ENCODE measurements around the gene EIF2A. TPM values are rescaled to one million over a fixed set of nuclear protein-coding genes. Genes with fewer than 3 reads are reported as not detected.

The EIF2A gene
- total RNA-seq, 3 donors from 2014 or later (not counting 1 experiment from before 2014, with no cell fraction given) = 102 to 124 (median 108) TPM

GRCh38 chr3:150610785-150611184, 64.2 kb downstream of the EIF2A start:
- ATAC-seq = no peak
- Histone ChIP-seq H3K4me3 (ENCODE audit: low read length) (no peak overlapping the region), H3K9me3 (ENCODE audit: control insufficient read depth, insufficient read depth, low read length) (no peaks in the 10 kb centered on the region), H3K27ac (ENCODE audit: low read length) (no peak overlapping the region), H3K27me3 (ENCODE audit: control insufficient read depth, insufficient read depth, low read length) (no peaks in the 10 kb centered on the region), H3K36me3 (ENCODE audit: control insufficient read depth, insufficient read depth, low read length) (peaks cover 11% of the 10 kb centered on the region), H3K4me1 (ENCODE audit: control insufficient read depth, insufficient read depth, low read length) (peaks cover 32% of the 10 kb centered on the region)
- DNase-seq = no peak
- H3K4me1 Mint-ChIP-seq = peaks cover 75 to 83% of the 10 kb centered on the region in 2 donors
- H3K4me3 Mint-ChIP-seq = peak overlapping the region; percentile 55
- peak overlapping the region; percentile 88 to 98 for H3K27ac Mint-ChIP-seq
- TF ChIP-seq CTCF (IDR thresholded peaks at IDR 0.05) = no peak
- WGBS (ENCODE audit: insufficient coverage) = no CpG with 5 or more reads among the region's 1 CpG
- intact Hi-C loops (cut with micrococcal nuclease) = no loop called here
- no peaks in the 10 kb centered on the region for H3K36me3 Mint-ChIP-seq
- H3K9me3 Mint-ChIP-seq = no peaks in the 10 kb centered on the region
- H3K27me3 Mint-ChIP-seq (ENCODE audit: low read depth in 2 of 2) = no peaks in the 10 kb centered on the region

GRCh38 chr3:150611666-150612065, 65.1 kb downstream of the EIF2A start:
- DNase-seq (no peak), ATAC-seq (no peak)
- Histone ChIP-seq H3K36me3 (ENCODE audit: control insufficient read depth, insufficient read depth, low read length) (peaks cover 11% of the 10 kb centered on the region), H3K9me3 (ENCODE audit: control insufficient read depth, insufficient read depth, low read length) (no peaks in the 10 kb centered on the region), H3K4me3 (ENCODE audit: low read length) (no peak overlapping the region), H3K4me1 (ENCODE audit: control insufficient read depth, insufficient read depth, low read length) (peaks cover 24% of the 10 kb centered on the region), H3K27me3 (ENCODE audit: control insufficient read depth, insufficient read depth, low read length) (no peaks in the 10 kb centered on the region), H3K27ac (ENCODE audit: low read length) (no peak overlapping the region)
- TF ChIP-seq CTCF (IDR thresholded peaks at IDR 0.05) = no peak
- Mint-ChIP-seq H3K27me3 (ENCODE audit: low read depth in 2 of 2) (no peaks in the 10 kb centered on the region), H3K4me1 (peaks cover 70 to 77% of the 10 kb centered on the region in 2 donors), H3K9me3 (no peaks in the 10 kb centered on the region), H3K27ac (peak overlapping the region in 1 of 2 donors; percentile 88), H3K36me3 (no peaks in the 10 kb centered on the region), H3K4me3 (no peak overlapping the region)
- WGBS (ENCODE audit: insufficient coverage) = 98% methylated on average over 34 of the region's 34 CpGs
- intact Hi-C loops (cut with micrococcal nuclease) = no loop called here

- ATAC-seq = no peak
- peaks cover 9% of the 10 kb centered on the region for H3K36me3 ChIP-seq (ENCODE audit: control insufficient read depth, insufficient read depth, low read length)
- TF ChIP-seq CTCF (IDR thresholded peaks at IDR 0.05) = no peak
- Mint-ChIP-seq H3K27ac (peak overlapping the region in 1 of 2 donors; percentile 79), H3K4me1 (peaks cover 70 to 77% of the 10 kb centered on the region in 2 donors), H3K4me3 (no peak overlapping the region), H3K27me3 (ENCODE audit: low read depth in 2 of 2) (no peaks in the 10 kb centered on the region), H3K9me3 (no peaks in the 10 kb centered on the region), H3K36me3 (no peaks in the 10 kb centered on the region)
- no peak overlapping the region for H3K4me3 ChIP-seq (ENCODE audit: low read length)
- H3K9me3 ChIP-seq (ENCODE audit: control insufficient read depth, insufficient read depth, low read length) = no peaks in the 10 kb centered on the region
- no peak overlapping the region for H3K27ac ChIP-seq (ENCODE audit: low read length)
- peaks cover 20% of the 10 kb centered on the region for H3K4me1 ChIP-seq (ENCODE audit: control insufficient read depth, insufficient read depth, low read length)
- no peak for DNase-seq
- intact Hi-C loops (cut with micrococcal nuclease) = no loop called here
- WGBS (ENCODE audit: insufficient coverage) = no CpG with 5 or more reads among the region's 1 CpG
- no peaks in the 10 kb centered on the region for H3K27me3 ChIP-seq (ENCODE audit: control insufficient read depth, insufficient read depth, low read length)
These were observed 65.9 kb downstream of the EIF2A start for GRCh38 chr3:150612494-150612893.

- no peak overlapping the region for H3K4me3 ChIP-seq (ENCODE audit: low read length)
- H3K36me3 Mint-ChIP-seq = no peaks in the 10 kb centered on the region
- TF ChIP-seq CTCF (IDR thresholded peaks at IDR 0.05) = no peak
- no peak overlapping the region for H3K4me3 Mint-ChIP-seq
- no peaks in the 10 kb centered on the region for H3K9me3 ChIP-seq (ENCODE audit: control insufficient read depth, insufficient read depth, low read length)
- peaks cover 9% of the 10 kb centered on the region for H3K36me3 ChIP-seq (ENCODE audit: control insufficient read depth, insufficient read depth, low read length)
- peaks cover 67 to 74% of the 10 kb centered on the region in 2 donors for H3K4me1 Mint-ChIP-seq
- ATAC-seq (no peak), DNase-seq (no peak)
- peaks cover 18% of the 10 kb centered on the region for H3K4me1 ChIP-seq (ENCODE audit: control insufficient read depth, insufficient read depth, low read length)
- H3K9me3 Mint-ChIP-seq = no peaks in the 10 kb centered on the region
- no peak overlapping the region for H3K27ac ChIP-seq (ENCODE audit: low read length)
- no peaks in the 10 kb centered on the region for H3K27me3 ChIP-seq (ENCODE audit: control insufficient read depth, insufficient read depth, low read length)
- intact Hi-C loops (cut with micrococcal nuclease) = no loop called here
- peak overlapping the region; percentile 1 to 79 for H3K27ac Mint-ChIP-seq
- no peaks in the 10 kb centered on the region for H3K27me3 Mint-ChIP-seq (ENCODE audit: low read depth in 2 of 2)
- 90% methylated on average over 1 of the region's 2 CpGs for WGBS (ENCODE audit: insufficient coverage)
These were observed 66.4 kb downstream of the EIF2A start for GRCh38 chr3:150613034-150613433.
